Measurements from ENCODE around the gene SETDB2. TPM values are rescaled to one million over a fixed set of nuclear protein-coding genes. Genes with fewer than 3 reads are reported as not detected.
A peak's percentile ranks its signal among the peaks of the same experiment; 100 is the strongest.

The SETDB2 gene, protein sequence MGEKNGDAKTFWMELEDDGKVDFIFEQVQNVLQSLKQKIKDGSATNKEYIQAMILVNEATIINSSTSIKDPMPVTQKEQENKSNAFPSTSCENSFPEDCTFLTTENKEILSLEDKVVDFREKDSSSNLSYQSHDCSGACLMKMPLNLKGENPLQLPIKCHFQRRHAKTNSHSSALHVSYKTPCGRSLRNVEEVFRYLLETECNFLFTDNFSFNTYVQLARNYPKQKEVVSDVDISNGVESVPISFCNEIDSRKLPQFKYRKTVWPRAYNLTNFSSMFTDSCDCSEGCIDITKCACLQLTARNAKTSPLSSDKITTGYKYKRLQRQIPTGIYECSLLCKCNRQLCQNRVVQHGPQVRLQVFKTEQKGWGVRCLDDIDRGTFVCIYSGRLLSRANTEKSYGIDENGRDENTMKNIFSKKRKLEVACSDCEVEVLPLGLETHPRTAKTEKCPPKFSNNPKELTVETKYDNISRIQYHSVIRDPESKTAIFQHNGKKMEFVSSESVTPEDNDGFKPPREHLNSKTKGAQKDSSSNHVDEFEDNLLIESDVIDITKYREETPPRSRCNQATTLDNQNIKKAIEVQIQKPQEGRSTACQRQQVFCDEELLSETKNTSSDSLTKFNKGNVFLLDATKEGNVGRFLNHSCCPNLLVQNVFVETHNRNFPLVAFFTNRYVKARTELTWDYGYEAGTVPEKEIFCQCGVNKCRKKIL
- 6.6 and 6.7 TPM in 2 replicates for total RNA-seq (2014; rRNA removed; shearing (Covaris generic))

DNA sequence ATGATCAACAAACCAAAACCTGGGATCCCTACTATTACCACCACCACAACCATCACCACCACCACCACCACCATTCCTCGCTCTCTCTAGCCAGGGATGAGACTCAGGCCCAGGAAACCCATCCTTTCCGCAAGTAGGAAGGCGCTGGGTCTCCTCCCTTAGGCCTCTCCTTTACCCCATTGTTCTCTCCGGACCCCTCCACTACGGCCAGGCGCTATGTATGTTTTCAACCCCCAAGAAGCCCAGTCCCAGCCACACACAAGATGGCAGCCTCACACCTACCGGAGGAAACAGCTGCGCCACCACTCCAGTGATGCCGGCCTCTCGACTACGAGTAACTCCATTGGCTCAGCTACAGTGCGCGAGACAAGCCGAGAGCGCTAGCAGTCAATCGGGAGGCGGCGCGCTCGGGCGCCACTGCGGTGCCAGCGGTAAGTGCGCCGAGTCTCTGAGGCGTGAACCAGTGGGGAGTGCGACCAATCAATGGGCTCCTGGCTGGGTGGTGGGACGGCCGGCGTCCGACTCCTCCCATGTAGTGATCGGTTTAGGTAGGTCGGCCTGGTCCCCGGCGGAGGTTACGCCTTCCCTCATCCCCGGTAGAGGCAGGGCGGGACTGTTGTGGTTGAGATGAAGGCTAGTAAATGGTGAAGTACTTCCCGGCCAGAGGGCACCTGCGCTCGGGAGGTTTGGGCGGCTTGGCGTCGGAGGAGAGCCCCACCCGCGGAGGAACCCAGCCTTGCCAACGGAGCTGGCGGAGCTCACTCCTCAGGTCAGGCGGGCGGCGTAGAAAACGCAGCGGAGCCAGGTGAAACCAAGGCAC, at the start of gene SETDB2, which contains the start of gene CAB39L:
SETDB2 (plus strand) TSS at position 571 of the 820 bp plus-strand sequence. CDS start 7,620 bp downstream, outside the sequence.
CAB39L (minus strand) TSS at position 361 of the 820 bp plus-strand sequence. CDS start 61,154 bp downstream, outside the sequence.
- peak; percentile 98 for DNase-seq (ENCODE audit: low spot score)

GRCh38 chr13:49395451-49395865, 48.6 kb upstream of the SETDB2 start:
- no peak for DNase-seq (ENCODE audit: low spot score)

DNA sequence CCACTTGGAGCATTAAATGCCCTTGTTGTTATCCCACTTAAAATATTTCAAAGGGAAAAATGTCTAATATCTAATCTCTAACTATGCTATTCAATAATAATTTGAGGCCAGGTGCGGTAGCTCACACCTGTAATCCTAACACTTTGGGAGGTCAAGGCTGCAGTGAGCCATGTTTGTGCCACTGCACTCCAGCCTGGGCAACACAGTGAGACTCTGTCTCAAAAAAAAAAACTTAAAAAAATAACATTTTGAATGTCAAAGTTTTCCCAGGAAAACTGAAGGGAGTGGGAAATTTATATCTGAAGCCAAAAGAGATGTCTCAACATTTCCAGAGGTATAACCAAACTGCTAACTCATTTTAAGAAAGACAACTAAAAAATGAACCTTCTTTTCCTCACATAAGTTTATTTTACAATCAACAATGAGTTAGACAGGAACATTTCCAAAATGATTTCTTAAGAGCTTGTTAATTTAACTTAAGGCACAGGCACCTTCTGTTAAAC, 48.1 kb upstream of the SETDB2 start:
- no peak for DNase-seq (ENCODE audit: low spot score)

DNA sequence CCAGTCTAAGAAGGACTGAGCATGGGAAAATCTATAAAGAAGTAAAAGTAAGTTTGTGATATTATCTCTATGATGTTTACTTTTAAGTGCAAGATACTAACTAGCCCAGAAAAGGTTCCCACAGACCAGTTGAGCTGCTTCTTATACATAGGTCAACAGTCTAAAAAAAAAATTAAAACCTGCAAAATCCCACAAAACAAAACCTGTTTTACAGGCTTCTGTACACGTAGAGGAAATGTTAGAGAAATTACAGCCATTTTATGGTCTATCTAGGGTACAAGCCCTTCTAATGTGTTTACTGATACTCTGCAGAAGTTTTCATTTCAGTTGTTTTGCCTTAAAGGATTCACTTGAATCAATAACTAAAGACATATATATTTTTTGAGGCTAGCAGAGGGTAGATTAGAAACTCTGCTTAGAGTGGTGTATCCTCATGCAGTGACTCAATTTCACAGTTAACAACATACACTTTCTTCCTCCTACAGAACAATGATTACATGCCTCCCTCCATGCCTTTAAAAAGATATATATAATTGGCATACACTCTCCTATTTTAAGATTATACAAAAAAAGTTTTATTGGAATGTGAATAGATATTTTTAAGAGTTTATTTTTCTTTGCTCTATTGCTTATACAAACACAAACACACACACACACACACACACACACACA, 44.1 kb upstream of the SETDB2 start:
- no peak for DNase-seq (ENCODE audit: low spot score)

DNA sequence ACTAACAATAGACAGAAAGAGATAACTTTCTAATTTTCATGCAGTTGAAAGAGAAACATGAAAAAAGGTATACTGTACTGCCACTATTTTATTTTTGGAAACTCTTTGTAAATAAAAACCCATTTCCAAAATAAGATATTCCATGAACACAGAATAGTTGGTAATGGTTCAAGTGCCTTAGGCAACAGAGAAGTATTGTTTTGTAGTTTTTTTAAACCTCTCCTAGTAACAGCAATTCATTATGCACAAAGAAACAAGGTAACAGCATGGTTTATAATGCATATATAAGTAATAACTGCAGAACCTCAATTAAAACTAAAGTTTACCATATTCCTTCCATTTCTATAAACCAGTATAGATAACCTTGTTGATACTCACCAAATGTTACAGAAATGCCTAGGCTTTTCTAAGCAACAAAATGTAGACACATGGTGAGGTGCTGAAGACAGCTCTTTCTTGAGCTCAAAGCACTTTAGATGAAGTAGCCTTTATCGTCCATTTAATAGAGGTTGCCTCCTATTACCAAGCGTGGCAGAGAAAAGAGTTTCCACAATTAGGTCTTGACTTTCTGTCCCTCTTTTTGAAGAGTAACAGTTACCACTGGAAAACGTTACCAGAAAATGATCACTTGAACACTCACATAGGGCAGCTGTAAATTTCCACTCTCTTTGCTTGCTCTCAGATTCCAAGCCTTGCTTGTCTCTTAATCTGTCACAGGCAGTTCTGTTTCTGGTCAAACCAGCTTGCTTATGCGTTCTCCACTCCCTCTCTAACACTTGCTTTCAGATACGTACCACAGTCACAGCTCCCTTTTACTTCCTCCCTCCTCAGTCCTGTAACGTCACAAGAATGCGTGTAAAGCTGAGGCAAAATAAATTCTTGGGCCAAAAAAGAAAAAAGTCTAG, 43.1 kb upstream of the SETDB2 start:
- no peak for DNase-seq (ENCODE audit: low spot score)

GRCh38 chr13:49403996-49404702, 39.9 kb upstream of the SETDB2 start:
- no peak for DNase-seq (ENCODE audit: low spot score)

- no peak for DNase-seq (ENCODE audit: low spot score)
Observed at GRCh38 chr13:49404703-49405020, 39.4 kb upstream of the SETDB2 start.

DNA sequence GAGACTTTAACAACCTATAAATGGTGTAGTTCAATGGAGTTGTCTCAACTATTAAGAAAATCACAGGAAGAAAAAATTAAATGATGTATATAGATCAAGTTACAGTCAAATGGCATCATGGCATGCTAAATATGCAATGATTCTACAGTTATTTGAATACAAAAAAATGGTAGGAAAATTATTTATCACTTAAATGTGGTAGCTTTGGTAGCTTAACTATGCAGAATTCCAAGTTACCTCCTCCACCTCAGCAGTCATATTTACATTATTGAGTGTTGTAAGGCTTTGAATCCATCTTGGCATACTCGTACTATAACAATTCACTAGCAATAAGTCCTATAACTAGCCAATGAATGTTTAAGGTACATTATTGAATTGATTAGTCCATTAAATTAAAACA, 37.0 kb upstream of the SETDB2 start:
- DNase-seq (ENCODE audit: low spot score), result no peak

- no peak for DNase-seq (ENCODE audit: low spot score)
Observed at GRCh38 chr13:49407936-49408335, 36.1 kb upstream of the SETDB2 start.

- DNase-seq (ENCODE audit: low spot score), result no peak
Observed at GRCh38 chr13:49409008-49409407, 35.1 kb upstream of the SETDB2 start.

DNA sequence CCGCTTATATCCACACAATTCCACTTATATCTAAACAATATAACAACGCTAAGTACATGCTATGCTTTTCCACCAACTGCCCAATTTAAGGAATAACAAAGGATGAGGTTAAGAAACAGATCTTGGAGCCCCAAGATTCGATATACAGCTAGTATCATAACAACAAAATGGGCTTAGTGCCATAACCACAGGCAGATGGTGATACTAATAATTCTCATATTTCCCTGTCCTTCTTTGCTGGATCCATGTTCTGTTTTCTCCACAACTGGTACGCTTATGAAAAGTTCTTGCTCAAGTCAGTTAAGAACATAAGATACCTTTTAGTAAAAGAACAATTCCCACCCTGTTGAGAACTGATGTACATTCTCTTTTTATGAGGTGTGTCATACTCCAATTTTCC, 34.1 kb upstream of the SETDB2 start:
- no peak for DNase-seq (ENCODE audit: low spot score)

- no peak for DNase-seq (ENCODE audit: low spot score)
Observed at GRCh38 chr13:49410477-49410876, 33.6 kb upstream of the SETDB2 start.

- DNase-seq (ENCODE audit: low spot score), result no peak
Observed at GRCh38 chr13:49411353-49411752, 32.7 kb upstream of the SETDB2 start.

DNA sequence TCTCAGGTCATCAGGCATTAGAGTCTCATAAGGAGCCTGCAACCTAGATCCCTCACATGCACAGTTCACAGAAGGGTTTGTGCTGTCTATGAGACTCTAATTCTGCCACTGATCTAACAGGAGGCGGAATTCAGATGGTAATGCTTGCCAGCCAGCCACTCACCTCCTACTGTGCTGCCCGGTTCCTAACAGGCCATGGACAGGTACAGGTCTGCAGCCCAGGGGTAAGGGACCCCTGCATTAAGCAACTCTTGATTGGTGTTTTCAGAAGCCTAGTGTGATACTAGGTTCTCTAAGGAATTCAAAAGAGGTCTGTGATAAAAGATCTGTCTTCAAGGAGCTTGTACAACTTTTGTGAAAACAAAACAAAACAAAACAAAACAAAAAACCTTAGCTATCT, 31.3 kb upstream of the SETDB2 start:
- no peak for DNase-seq (ENCODE audit: low spot score)

GRCh38 chr13:49417161-49417560, 26.9 kb upstream of the SETDB2 start:
- DNase-seq (ENCODE audit: low spot score), result no peak

DNA sequence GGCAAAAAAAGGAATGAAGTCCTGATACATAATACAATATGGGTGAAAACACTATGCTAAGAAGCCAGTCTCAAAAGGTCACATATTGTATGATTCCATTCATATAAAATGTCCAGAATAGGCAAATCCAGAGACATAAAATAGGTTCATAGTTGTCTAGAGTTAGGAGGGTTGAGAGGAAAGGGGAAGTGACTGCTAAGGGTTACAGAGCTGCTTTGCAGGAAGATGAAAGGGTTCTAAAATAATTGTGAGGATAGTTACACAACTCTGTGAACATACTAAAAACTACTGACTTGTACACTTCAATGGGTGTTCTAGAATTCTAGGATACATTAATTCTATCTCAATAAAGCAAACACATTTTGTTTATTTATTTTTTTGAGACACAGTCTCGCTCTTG, 25.9 kb upstream of the SETDB2 start:
- DNase-seq (ENCODE audit: low spot score), result no peak

- DNase-seq (ENCODE audit: low spot score), result no peak
Observed at GRCh38 chr13:49419276-49419675, 24.8 kb upstream of the SETDB2 start.

- peak; percentile 21 for DNase-seq (ENCODE audit: low spot score)
Observed at GRCh38 chr13:49421391-49421790, 22.7 kb upstream of the SETDB2 start.

DNA sequence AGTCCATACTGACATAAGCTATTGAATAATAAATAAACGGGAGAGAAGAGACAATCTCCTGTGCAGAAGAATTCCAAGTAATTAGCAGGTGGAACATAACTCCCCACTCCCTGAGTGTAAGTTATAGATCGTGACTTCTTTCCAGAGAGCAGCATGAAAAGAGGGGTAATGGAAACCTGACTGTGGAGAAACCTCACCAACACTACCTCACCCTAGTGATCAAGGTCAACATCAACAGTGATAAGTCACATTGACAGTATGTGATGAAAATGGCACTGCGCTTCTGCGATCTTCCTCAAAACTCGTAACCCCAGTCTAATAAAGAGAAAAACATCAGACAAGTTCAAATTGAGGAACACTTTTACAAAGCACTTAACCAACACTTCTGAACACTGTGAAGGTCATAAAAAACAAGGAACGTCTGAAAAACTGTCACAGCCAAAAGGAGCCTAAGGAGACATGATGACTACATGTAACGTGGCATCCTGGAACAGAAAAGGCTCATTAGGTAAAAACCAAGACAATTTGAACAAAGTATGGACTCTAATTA, 20.0 kb upstream of the SETDB2 start:
- no peak for DNase-seq (ENCODE audit: low spot score)
